ENCODE data around the gene INSIG2. TPM values are rescaled to one million over a fixed set of nuclear protein-coding genes. Genes with fewer than 3 reads are reported as not detected.

Gene INSIG2
- total RNA-seq, 2 donors from 2014 or later = 10.9 to 12.5 TPM

- Histone ChIP-seq H3K9ac (ENCODE audit: extremely low read depth, low read length, poor library complexity, severe bottlenecking) (no peak overlapping the region), H3K9me3 (ENCODE audit: control insufficient read depth, low read length) (no peaks in the 10 kb centered on the region), H3K4me3 (ENCODE audit: low read length) (no peak overlapping the region), H3K36me3 (ENCODE audit: control insufficient read depth, insufficient read depth, low read length) (no peaks in the 10 kb centered on the region), H3K4me1 (ENCODE audit: control insufficient read depth, insufficient read depth, low read length) (peaks cover 2% of the 10 kb centered on the region), H3K27me3 (ENCODE audit: control insufficient read depth, insufficient read depth, low read length, poor library complexity, severe bottlenecking) (no peaks in the 10 kb centered on the region), H3K27ac (ENCODE audit: low read depth, low read length) (no peak overlapping the region)
- WGBS, 2 experiments (ENCODE audit: insufficient coverage in 1 of 2, insufficient read length in 1 of 2) = 94 to 98% methylated on average over 4 of the region's 4 CpGs
- DNase-seq = no peak
- peaks cover 3% of the 10 kb centered on the region for H3K9me3 Mint-ChIP-seq
- no peak overlapping the region for H3K27ac Mint-ChIP-seq
- peaks cover 9% of the 10 kb centered on the region for H3K4me1 Mint-ChIP-seq
- peaks cover 8% of the 10 kb centered on the region for H3K27me3 Mint-ChIP-seq (ENCODE audit: insufficient read depth)
- TF ChIP-seq CTCF (conservative IDR thresholded peaks at IDR 0.05) = no peak
- H3K36me3 Mint-ChIP-seq (ENCODE audit: low read depth) = no peaks in the 10 kb centered on the region
- no peak overlapping the region for H3K4me3 Mint-ChIP-seq
Observed at GRCh38 chr2:118131771-118132170, 43.5 kb downstream of the INSIG2 start.

- WGBS, 2 experiments (ENCODE audit: insufficient coverage in 1 of 2, insufficient read length in 1 of 2) = 87 to 96% methylated on average over 2 of the region's 2 CpGs
- no peak overlapping the region for H3K9ac ChIP-seq (ENCODE audit: extremely low read depth, low read length, poor library complexity, severe bottlenecking)
- Mint-ChIP-seq H3K36me3 (ENCODE audit: low read depth) (no peaks in the 10 kb centered on the region), H3K4me1 (peaks cover 9% of the 10 kb centered on the region), H3K9me3 (peaks cover 4% of the 10 kb centered on the region), H3K27ac (no peak overlapping the region), H3K4me3 (no peak overlapping the region), H3K27me3 (ENCODE audit: insufficient read depth) (peaks cover 1% of the 10 kb centered on the region)
- no peaks in the 10 kb centered on the region for H3K36me3 ChIP-seq (ENCODE audit: control insufficient read depth, insufficient read depth, low read length)
- no peak overlapping the region for H3K4me3 ChIP-seq (ENCODE audit: low read length)
- H3K4me1 ChIP-seq (ENCODE audit: control insufficient read depth, insufficient read depth, low read length) = peaks cover 2% of the 10 kb centered on the region
- no peaks in the 10 kb centered on the region for H3K9me3 ChIP-seq (ENCODE audit: control insufficient read depth, low read length)
- DNase-seq = no peak
- no peaks in the 10 kb centered on the region for H3K27me3 ChIP-seq (ENCODE audit: control insufficient read depth, insufficient read depth, low read length, poor library complexity, severe bottlenecking)
- no peak overlapping the region for H3K27ac ChIP-seq (ENCODE audit: low read depth, low read length)
- no peak for TF ChIP-seq CTCF (conservative IDR thresholded peaks at IDR 0.05)
Observed at GRCh38 chr2:118133916-118134315, 45.6 kb downstream of the INSIG2 start.

- H3K36me3 Mint-ChIP-seq (ENCODE audit: low read depth) = no peaks in the 10 kb centered on the region
- Histone ChIP-seq H3K9ac (ENCODE audit: extremely low read depth, low read length, poor library complexity, severe bottlenecking) (no peak overlapping the region), H3K4me1 (ENCODE audit: control insufficient read depth, insufficient read depth, low read length) (peaks cover 2% of the 10 kb centered on the region), H3K27me3 (ENCODE audit: control insufficient read depth, insufficient read depth, low read length, poor library complexity, severe bottlenecking) (no peaks in the 10 kb centered on the region), H3K4me3 (ENCODE audit: low read length) (no peak overlapping the region), H3K36me3 (ENCODE audit: control insufficient read depth, insufficient read depth, low read length) (no peaks in the 10 kb centered on the region), H3K27ac (ENCODE audit: low read depth, low read length) (no peak overlapping the region), H3K9me3 (ENCODE audit: control insufficient read depth, low read length) (no peaks in the 10 kb centered on the region)
- H3K9me3 Mint-ChIP-seq = peaks cover 4% of the 10 kb centered on the region
- peaks cover 1% of the 10 kb centered on the region for H3K27me3 Mint-ChIP-seq (ENCODE audit: insufficient read depth)
- no peak for TF ChIP-seq CTCF (conservative IDR thresholded peaks at IDR 0.05)
- H3K4me1 Mint-ChIP-seq = peaks cover 9% of the 10 kb centered on the region
- WGBS, 2 experiments (ENCODE audit: insufficient coverage in 1 of 2, insufficient read length in 1 of 2) = 80 to 92% methylated on average over 2 to 6 of the region's 6 CpGs
- no peak for DNase-seq
- H3K4me3 Mint-ChIP-seq = no peak overlapping the region
- no peak overlapping the region for H3K27ac Mint-ChIP-seq
Observed at GRCh38 chr2:118134650-118135049, 46.4 kb downstream of the INSIG2 start.
